Fibroblast of villous mesenchyme (primary cell): Measurements from ENCODE around the gene ATP9A. TPM values are rescaled to one million over a fixed set of nuclear protein-coding genes. Genes with fewer than 3 reads are reported as not detected.

ENCODE experiments used
- DNase-seq: peaks from one replicate; pipeline ENCODE4 v3.0.0-alpha.2; 2010; ENCODE audit warnings: low read depth
- H3K4me3 ChIP-seq: 2 replicates; pipeline ENCODE4 v1.5.1; 2011; ENCODE audit warnings: low read depth, mild to moderate bottlenecking, low read length
- total RNA-seq: library from RNA; depleted of rRNA; stranded (reverse); fragments of >200 nt; gene quantifications from 2 replicates; pipeline ENCODE4 v1.2.3, GENCODE V29; 2012
- TF ChIP-seq, protein P1 (sequence below): IDR thresholded peaks from 2 replicates; pipeline ENCODE4 v1.5.1; 2012; ENCODE audit warnings: low read depth, mild to moderate bottlenecking, low read length; ENCODE audit not compliant: insufficient read depth

ATP9A gene
- total RNA-seq, 1 donor: 6.9 TPM

DNA sequence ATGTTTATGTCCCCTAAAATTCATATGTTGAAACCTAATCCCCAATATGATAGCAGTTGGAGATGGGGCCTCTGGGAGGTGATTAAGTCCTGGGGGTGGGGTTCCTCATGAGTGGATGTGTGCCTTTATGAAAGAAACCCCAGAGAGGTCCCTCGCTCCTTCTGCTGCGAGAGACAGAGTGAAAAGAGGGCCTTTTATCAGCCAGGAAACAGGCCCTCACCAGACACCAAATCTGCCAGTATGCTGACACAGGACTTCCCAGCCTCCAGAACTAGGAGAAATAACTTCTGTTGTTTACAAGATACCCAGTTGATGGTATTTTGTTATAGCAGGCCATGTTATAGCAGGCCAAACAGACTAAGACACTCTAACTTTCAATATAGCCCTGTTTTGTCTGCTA, 124.8 kb downstream of the ATP9A start:
- TF ChIP-seq, protein P1, sequence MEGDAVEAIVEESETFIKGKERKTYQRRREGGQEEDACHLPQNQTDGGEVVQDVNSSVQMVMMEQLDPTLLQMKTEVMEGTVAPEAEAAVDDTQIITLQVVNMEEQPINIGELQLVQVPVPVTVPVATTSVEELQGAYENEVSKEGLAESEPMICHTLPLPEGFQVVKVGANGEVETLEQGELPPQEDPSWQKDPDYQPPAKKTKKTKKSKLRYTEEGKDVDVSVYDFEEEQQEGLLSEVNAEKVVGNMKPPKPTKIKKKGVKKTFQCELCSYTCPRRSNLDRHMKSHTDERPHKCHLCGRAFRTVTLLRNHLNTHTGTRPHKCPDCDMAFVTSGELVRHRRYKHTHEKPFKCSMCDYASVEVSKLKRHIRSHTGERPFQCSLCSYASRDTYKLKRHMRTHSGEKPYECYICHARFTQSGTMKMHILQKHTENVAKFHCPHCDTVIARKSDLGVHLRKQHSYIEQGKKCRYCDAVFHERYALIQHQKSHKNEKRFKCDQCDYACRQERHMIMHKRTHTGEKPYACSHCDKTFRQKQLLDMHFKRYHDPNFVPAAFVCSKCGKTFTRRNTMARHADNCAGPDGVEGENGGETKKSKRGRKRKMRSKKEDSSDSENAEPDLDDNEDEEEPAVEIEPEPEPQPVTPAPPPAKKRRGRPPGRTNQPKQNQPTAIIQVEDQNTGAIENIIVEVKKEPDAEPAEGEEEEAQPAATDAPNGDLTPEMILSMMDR: no peak
- peak; percentile 52 for DNase-seq

DNA sequence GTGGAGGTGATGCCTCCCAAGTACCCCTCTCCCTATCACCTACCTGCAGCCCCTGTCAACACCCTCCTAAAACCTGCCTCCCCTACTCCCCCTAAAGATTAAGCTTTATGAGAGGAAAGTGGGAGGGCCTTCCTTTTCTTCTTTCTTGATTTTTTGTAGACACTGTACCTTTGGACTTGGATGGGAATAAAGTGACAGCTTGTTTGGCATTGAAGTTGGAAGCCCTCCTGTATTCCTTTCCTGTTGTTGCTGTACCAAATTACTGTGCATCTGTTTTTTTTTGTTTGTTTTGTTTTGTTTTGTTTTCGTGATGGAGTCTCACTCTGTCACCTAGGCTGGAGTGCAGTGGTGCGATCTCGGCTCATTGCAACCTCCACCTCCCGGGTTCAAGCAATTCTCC, 126.3 kb downstream of the ATP9A start:
- TF ChIP-seq, protein P1: no peak
- no peak overlapping the region for H3K4me3 ChIP-seq
- no peak for DNase-seq

More for the DNA sequence above, 124.8 kb downstream of the ATP9A start:
- H3K4me3 ChIP-seq: no peak overlapping the region

DNA sequence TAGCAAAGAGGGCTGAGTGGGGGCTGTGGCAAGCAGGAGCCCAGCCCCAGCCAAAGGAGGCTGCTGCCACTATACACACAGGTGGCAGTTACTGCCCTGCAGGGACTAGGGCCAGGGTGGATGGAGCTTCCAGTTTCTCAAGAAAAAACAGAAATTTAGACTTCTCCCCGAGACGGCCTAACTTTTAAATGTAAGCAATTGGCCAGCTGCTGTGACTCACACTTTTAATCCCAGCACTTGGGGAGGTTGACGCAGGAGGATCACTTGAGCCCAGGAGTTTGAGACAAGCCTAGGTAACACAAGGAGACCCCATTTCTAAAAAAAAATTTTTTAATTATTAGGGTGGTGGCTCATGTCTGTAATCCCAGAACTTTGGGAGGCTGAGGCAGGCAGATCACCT, 127.4 kb downstream of the ATP9A start:
- TF ChIP-seq, protein P1: no peak
- no peak overlapping the region for H3K4me3 ChIP-seq
- DNase-seq: peak; percentile 86

DNA sequence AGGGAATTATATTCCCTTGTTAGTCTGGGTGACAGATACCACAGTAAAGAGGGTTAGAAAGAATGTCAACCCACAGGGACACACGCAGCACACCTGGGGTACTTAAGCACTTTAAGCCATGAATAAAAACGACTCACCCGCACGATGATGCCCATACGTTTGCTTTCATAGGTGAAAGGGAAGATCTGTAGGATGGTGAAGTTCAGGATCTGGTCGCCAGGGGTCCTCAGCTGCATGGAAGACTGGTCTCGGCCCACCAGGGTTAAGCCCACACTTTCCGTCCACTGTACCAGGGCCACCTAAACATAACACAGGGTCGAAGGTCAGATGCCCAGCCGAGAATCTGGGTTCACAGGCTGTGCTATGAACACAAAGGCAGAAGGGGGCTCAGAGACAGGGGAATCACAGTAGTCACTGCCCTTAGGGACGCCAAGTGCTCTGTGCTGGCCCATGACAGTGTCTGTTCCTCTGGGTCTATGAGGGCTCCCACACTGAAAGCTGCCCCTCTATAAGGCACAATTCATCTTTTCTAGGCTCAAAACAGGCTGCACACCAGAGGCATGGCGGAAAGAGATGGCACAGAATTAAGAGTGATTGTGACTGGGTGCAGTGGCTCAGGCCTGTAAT, 128.9 kb downstream of the ATP9A start:
- DNase-seq: peak; percentile 78
- TF ChIP-seq, protein P1: peak; percentile 94
- no peak overlapping the region for H3K4me3 ChIP-seq

DNA sequence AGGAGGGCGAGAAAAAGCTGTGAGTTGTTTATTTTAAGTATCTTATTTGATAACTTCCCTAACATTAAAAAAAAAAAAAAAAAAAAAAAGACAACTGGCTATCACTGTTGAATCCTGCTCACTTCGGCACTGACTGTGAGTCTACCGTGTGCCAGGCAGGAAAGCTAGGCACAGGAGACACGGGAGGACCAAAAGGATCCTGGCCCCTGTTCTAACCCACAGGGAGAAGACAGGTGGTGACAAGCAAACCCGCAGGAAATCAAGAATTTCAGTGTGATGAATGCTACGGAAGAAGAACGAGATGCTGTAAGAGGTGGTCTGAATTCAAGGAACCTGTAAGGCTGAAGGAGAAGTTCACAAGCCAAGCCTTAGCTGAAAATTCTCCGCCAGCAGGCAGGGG, 130.9 kb downstream of the ATP9A start:
- no peak for DNase-seq
- TF ChIP-seq, protein P1: no peak
- no peak overlapping the region for H3K4me3 ChIP-seq

DNA sequence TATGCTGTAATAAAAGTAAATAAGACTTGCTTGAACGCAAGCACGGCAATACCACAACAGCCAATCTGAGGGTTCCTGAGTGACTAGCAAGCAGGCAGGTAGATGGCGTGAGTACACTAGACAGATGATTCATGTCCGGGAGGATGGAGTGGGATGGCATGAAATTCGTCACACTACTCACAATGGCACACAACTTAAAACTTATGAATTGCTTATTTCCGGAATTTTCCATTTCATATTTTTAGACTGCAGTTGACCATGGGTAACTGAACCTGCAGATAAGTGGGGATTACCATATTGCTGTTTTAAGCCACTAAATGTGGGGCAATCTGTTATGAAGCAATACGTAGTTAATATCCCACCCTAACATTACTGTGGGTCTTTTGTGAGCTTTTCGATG, 132.1 kb downstream of the ATP9A start:
- H3K4me3 ChIP-seq: no peak overlapping the region
- DNase-seq: peak; percentile 57
- TF ChIP-seq, protein P1: no peak

DNA sequence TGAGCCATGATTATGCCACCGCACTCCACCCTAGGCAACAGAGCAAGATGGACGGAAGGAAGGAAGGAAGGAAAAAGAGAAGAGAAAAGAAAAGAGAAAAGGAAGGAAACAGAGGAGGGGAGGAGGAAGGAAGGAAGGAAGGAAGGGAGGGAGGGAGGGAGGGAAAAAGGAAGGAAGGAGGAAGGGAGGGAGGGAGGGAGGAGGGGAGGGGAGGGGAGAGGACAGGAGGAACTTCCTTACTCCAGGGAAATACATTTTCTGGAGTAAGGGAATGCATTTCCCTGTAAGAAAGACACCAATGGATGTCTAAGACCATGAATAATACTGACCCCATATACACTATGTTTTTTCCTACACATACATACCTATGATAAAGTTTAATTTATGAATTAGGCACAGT, 132.5 kb downstream of the ATP9A start:
- no peak overlapping the region for H3K4me3 ChIP-seq
- DNase-seq: no peak
- TF ChIP-seq, protein P1: no peak
